ENCODE results near the gene DAGLB.
"Not testable (repeated sequence)": the region's sequence is repeated elsewhere in the genome, so short reads cannot be mapped to it uniquely, and the experiment has no call there.

The DAGLB gene

GRCh38 chr7:6394114-6394513 lies 53.6 kb downstream of the DAGLB start:
- DNase-seq = no peak

GRCh38 chr7:6393667-6394056 lies 54.1 kb downstream of the DAGLB start:
- DNase-seq = no peak

GRCh38 chr7:6392712-6393666 lies 54.8 kb downstream of the DAGLB start:
- no peak for DNase-seq

GRCh38 chr7:6389728-6390127 lies 58.0 kb downstream of the DAGLB start:
- DNase-seq = no peak

- no peak for DNase-seq
These were observed 59.9 kb downstream of the DAGLB start for GRCh38 chr7:6387734-6388294.

- no peak for DNase-seq
These were observed 61.0 kb downstream of the DAGLB start for GRCh38 chr7:6386779-6387178.

- DNase-seq = no peak
These were observed 61.7 kb downstream of the DAGLB start for GRCh38 chr7:6385909-6386560.

- DNase-seq = no peak
These were observed 62.5 kb downstream of the DAGLB start for GRCh38 chr7:6385110-6385781.

GRCh38 chr7:6384327-6384726 lies 63.4 kb downstream of the DAGLB start:
- no peak for DNase-seq

GRCh38 chr7:6382817-6383216 lies 64.9 kb downstream of the DAGLB start:
- DNase-seq = no peak

- DNase-seq = not testable (repeated sequence)
These were observed 65.9 kb downstream of the DAGLB start for GRCh38 chr7:6381846-6382245.

- no peak for DNase-seq
These were observed 67.3 kb downstream of the DAGLB start for GRCh38 chr7:6380310-6381095.

GRCh38 chr7:6379886-6380285 lies 67.9 kb downstream of the DAGLB start:
- no peak for DNase-seq

- not testable (repeated sequence) for DNase-seq
These were observed 69.2 kb downstream of the DAGLB start for GRCh38 chr7:6378556-6378955.

GRCh38 chr7:6376820-6377219 lies 70.9 kb downstream of the DAGLB start:
- DNase-seq = no peak

- DNase-seq = no peak
These were observed 72.2 kb downstream of the DAGLB start for GRCh38 chr7:6375348-6376101.

- DNase-seq = no peak
These were observed 80.0 kb downstream of the DAGLB start for GRCh38 chr7:6367701-6368211.

GRCh38 chr7:6365451-6365850 lies 82.3 kb downstream of the DAGLB start:
- no peak for DNase-seq

- no peak for DNase-seq
These were observed 86.9 kb downstream of the DAGLB start for GRCh38 chr7:6360841-6361240.

GRCh38 chr7:6359734-6360133 lies 88.0 kb downstream of the DAGLB start:
- DNase-seq = no peak
